GM18517 (cell line): Measurements from ENCODE around the gene MPDU1.
"Not testable (repeated sequence)": the region's sequence is repeated elsewhere in the genome, so short reads cannot be mapped to it uniquely, and the experiment has no call there.

ENCODE experiments used
- ATAC-seq: cut with Tn5 transposase; IDR thresholded peaks from one replicate; pipeline ENCODE4 v1.9.1; 2021; ENCODE audit warnings: mild to moderate bottlenecking, moderate library complexity; ENCODE audit not compliant: unreplicated experiment

MPDU1 gene

DNA sequence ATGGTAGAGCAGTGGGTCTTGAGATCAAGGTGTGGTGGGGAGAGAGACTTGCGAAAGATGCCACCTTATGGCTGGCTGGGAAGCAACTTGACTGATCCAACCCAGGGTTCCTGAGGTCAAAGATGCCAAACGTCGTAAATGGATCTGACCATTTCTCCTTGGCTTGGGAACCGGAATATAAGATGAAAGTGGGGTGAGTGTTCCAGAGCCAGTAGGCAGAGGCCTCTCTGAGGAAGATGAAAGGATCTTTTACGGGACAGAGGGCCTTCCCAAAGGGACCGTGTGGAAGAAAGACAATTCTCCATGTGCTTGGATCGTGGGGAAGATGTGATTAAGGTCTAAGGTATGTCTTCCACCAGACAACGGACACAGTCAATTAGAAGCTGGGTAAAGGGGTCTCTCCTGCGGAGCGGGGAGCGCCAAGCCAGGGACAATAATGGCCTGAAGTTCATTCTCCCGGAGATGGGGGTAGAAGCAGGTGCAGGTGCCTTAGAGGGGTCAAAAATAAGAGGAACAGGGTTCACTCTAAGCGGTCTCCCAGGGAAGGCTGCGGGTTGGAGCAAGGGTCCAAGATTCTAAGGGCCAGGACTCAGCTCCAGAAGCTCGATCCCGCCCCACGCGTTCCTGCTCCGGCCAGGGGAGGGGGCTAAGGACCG lies 30.2 kb downstream of the MPDU1 start:
- no peak for ATAC-seq

DNA sequence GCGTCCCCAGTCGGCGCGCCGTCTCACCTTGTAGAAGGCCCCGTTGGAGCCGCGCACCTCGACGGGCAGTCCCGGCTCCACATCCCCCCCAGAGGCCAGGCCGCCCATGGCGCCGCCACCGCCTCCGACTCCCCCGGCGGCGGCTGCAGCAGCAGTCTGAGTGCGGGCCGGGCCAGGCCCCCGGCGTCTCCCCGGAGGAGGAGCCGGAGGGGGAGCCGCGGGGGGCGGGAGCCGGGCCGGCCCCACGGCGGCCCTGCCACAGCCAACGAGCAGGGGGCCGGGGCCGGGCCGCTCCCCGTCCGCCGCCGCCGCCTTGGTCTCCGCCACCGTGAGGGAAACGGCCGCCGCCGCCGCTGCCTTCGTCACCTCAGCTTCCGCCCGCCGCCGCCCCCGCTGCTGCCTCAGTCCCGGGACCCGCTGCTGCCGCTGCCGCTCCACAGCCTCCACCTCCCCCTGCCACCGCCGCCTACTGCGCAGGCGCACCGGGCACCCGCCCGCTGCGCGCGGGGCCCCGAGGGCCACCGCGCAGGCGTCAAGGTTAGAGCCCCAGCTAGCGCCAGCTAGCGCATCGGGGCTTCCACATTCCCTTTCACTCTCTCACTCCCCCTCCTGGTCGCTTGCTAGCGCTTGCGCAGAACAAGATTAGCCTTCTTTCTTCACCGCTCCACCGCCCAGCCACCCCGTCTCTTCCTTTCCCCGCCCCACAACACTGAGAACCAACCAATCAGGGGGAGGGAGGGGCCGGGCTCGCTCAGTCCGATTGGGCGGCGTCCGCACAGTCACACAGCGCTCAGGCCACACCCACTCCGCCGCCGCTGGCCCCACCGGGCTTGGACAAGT lies 31.0 kb downstream of the MPDU1 start, which contains the start of gene FXR2:
Gene FXR2 (minus strand): TSS at position 473 of the 840 bp plus-strand sequence. CDS start 365 bp downstream, at position 108.
- peak; percentile 91 for ATAC-seq

DNA sequence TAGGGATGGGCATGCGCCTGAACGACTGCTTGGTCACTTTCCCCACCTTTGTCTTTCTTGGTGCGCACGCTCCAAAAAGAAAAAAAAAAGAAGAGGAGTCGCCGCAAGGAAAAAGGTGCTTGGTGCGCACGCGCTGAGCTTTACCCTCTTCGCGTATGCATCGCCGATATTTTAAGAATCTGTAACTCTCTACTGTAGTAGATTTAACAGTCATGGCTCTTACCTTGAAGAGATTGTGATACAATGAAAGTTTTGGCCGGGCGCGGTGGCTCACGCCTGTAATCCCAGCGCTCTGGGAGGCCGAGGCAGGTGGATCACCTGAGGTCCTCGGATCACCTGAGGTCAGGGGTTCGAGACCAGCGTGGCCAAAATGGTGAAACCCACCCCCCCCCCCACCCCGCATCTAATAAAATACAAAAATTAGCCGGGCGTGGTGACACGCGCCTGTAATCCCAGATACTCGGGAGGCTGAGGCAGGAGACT lies 31.7 kb downstream of the MPDU1 start:
- ATAC-seq: no peak

DNA sequence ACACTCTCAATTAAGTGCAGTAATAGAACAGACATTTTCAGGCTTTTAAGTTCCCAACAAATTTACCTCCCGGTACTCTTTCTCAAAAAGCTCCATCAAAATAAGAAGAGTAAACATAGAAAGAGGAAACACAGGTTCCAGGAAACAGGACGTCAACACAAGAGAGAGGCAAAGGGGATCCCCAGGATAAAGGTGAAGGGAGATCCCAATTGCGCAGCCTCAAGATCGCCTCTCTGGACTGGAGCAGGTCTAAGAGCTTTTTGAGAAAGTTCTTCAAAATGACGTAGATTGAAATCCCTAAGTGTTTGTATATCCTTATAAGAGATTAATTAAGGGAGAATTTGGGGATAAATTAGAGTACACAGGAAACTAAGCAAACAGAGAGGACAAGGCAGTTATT lies 35.0 kb downstream of the MPDU1 start:
- no peak for ATAC-seq

DNA sequence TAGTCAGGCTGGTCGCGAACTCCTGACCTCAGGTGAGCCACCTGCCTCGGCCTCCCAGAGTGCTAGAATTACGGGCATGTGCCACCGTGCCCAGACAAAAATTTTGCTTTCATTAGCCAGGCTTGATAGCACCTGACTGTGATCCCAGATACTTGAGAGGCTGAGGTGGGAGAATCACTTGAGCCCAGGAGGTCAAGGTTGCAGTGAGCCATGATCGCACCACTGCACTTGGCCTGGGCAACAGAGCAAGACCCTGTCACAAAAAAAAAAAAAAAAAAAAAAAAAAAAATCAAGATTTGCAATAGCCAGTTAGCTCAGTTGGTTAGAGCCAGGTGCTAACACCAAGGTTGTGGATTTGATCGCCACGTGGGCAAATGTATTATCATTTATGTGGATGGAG lies 37.2 kb downstream of the MPDU1 start:
- ATAC-seq: no peak

DNA sequence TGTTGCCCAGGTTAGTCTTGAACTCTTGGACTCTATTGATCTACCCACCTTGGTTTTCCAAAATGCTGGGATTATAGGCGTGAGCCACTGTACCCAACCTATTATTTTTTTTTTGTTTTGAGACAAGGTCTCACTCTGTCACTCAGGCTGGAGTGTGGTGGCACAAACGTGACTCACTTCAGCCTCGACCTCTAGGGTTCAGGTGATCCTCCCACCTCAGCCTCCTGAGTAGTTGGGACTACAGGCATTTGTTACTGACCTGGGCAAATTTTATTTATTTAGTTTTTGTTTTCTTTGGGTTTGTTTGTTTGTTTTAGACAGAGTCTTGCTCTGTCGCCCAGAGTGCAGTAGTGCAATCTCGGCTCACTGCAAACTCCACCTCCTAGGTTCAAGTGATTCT lies 40.0 kb downstream of the MPDU1 start:
- no peak for ATAC-seq

DNA sequence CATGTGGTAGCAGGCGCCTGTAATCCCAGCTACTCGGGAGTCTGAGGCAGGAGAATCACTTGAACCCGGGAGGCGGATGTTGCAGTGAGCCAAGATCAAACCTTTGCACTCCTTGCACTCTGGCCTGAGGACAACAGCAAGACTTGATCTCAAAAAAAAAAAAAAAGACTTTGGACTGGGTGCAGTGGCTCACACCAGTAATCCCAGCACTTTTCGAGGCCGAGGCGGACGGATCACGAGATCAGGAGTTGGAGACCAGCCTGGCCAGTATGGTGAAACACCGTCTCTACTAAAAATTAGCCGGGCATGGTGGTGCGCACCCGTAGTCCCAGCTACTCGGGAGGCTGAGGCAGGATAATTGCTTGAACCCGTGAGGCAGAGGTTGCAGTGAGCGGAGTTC lies 42.1 kb downstream of the MPDU1 start:
- ATAC-seq: not testable (repeated sequence)

DNA sequence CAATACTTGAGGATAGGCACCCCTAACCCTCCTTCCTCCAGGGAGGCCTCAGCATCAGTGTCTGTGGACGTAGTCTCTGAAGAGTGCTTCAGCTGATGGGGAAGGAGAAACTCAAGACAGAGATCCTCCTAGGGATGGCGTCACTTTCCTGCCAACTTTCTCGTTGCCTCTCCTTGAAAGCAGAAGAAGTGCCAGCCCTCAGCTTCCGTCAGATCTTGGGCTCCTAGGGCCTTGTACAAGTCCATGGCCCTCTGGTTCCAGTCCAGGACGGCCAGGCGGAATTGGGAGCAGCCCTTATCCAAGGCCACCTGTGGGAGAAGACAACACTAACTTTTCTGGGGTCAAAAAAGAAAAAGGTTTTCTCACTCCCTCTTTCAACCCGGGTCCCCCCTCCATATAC lies 42.7 kb downstream of the MPDU1 start:
- ATAC-seq: no peak

DNA sequence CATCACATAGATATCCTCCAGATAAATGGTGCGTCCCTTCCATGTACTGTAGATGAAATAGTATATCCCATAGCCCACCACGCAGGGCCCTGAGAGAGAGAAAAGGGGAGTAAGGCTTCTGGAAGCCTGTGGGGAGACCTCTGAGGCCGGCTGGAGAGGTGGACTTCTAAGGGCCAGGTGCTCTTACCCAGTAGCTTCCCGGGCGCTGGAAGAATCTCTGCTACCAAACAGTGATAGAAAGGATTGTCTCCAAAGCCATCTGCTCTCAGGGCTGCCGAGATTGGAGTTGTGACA lies 43.3 kb downstream of the MPDU1 start:
- ATAC-seq: no peak

DNA sequence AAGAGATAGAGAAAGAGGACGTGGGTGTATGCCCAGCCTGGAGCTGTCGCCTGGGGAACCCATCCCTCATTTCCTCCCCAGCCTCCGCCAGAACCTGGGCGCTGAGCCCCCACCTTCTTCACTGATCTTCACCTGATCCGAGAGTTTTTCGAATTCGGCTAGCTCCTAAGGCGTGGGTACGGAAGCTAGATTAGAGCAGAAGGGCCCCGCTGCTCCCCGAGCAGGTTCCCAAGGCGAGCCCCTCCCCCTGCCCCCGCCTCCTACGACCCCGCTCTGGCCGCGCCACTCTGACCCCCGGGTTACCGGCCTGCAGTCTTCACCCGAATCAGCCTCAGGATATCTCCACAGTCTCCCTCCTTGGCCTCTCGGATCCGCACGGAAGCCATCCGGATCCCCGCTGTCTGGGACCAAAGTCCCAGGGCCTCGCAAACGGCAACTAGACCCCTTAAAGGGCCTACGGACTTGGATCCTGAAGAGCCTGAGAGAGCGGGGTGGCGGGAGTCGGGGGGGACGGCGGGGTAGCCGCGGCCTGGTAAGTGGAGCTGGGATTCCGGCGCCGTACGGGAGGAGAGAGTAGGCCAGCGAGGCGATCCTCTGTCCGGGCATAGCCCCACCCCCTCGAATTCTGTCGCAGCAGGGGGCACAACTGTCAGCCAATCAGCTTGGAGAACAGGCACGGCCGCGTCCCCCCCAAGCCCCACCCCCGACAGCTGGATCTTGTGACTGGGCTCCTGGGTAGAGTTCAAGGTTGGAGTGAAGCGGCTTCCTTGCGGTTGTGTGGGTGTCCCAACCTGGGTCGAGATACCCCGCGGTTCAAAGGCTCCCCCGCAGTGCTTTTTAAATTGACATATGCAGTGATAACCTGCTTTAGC lies 43.8 kb downstream of the MPDU1 start, which contains the start of gene SAT2:
Gene SAT2 (minus strand): TSS at position 572 of the 872 bp plus-strand sequence. CDS start 186 bp downstream, at position 386.
- ATAC-seq: peak; percentile 63

DNA sequence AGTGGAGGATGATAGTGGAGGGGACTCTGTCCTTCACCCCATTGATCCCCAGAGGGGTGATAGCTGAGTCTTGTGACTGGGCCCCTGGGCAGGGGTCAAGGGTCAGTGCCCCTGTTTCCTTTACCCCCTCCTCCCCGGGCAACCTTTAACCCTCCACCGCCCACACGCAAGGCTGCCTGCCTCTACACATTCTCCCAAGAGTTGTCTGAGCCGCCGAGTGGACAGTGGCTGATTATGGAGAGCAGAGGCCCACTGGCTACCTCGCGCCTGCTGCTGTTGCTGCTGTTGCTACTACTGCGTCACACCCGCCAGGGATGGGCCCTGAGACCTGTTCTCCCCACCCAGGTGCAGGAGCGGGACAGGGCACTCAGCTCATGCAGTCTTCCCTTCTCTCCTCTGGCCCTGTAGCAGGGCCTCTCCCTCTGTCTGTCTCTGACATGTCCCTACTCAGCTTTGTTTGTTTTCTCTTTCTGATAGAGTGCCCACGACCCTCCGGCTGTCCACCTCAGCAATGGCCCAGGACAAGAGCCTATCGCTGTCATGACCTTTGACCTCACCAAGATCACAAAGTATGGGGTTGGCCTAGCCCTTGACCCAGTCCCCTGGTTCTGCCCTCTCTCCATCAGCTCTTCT lies 46.4 kb downstream of the MPDU1 start, which contains the start of gene SHBG:
Gene SHBG (plus strand): TSS at position 197 of the 633 bp plus-strand sequence. CDS start 38 bp downstream, at position 235.
- no peak for ATAC-seq

DNA sequence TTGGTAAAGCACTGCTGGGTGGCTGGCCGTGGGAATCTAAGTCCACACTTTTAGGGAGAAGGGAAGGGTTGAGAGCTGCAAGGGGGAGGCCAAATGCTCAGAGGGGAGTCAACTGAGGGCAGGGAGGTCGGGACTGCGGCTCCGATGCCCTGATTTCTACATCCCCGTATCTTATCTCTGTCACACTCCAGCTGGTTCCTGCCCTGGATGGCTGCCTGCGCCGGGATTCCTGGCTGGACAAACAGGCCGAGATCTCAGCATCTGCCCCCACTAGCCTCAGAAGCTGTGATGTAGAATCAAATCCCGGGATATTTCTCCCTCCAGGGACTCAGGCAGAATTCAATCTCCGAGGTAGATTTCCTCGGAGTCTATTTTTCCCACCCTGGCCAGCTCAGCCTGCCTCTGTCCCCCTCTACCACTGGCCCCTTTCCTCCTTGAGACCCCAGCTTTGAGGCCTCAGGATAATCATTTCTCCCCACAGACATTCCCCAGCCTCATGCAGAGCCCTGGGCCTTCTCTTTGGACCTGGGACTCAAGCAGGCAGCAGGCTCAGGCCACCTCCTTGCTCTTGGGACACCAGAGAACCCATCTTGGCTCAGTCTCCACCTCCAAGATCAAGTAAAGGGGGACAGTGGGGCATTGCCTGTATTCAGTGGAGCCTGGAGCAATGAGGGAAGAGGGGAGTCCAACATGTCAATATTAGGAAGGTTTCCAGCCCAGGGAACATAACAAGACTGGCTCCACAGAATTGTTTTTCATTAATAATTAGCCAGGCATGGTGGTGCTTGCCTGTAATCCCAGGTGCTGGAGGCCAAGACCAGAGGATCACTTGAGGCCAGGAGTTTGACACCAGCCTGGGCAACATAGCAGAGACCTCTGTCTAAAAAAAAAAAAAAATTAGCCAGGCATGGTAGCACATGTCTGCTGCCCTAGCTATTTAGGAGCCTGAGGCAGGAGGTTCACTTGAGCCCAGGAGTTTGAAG lies 48.0 kb downstream of the MPDU1 start:
- ATAC-seq: no peak

DNA sequence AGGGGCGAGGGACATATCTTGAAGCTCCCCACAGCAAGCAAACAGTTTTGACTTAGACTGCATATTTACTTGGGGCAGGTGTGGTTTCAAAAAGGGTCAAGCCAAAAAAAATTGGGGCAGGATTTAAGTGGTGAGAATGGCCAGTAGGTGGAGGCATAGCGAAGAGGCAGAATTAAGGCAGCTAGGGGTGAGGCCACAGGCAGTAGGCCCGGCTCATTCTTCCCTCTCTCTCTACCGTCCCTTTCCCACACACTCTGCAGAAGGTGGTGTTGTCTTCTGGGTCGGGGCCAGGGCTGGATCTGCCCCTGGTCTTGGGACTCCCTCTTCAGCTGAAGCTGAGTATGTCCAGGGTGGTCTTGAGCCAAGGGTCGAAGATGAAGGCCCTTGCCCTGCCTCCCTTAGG lies 48.8 kb downstream of the MPDU1 start:
- ATAC-seq: no peak

DNA sequence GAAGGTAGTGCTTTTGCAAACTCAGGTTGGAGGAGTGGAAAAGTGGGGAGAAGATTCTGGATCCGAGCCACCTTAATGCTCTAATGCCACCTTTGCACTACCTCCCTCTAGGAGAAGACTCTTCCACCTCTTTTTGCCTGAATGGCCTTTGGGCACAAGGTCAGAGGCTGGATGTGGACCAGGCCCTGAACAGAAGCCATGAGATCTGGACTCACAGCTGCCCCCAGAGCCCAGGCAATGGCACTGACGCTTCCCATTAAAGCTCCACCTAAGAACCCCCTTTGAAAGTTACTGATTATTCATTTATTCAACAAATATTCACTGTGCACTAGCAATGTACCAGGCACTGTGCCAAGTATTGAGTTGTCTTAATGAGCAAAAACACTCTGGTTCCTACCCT lies 49.4 kb downstream of the MPDU1 start:
- no peak for ATAC-seq

DNA sequence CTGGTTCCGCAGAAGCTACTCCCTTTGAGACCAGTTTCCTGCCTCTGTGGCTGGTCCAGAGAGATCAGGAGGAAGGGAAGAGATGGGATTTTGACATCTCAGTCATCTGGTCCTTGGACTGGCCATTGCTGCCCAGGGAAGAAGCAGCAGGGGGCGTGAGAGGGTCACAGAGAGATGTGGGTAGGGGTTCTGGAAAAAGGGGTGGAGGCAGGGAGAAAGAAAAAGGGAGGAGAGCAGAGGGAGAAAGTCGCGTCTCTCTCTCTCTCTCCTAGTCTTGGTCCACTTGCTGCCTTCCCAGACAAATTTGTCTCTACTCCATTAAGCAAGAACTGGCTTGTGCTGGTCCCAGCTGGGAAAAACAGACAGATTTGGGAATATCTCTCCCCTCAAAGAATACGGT lies 50.7 kb downstream of the MPDU1 start:
- no peak for ATAC-seq

DNA sequence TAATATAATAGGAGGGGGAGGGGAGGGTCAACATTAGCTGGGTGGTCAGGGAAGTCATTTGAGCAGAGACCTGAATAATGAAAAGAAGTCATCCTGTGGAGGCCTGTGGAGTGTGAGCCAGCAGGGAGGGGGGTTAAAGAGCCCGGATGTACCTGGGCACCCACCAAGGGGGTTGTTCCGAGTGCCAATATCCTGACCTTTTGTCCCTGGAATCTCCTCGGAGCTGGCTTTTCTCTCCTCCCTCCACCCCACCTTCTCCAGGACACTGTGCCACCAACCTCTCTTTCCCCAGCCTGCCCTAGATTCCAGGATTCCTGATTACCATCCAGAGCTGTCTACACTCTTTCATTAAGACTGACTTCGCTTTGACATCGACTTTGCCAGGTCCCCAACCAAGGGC lies 52.5 kb downstream of the MPDU1 start:
- ATAC-seq: no peak
